H9 (cell line): ENCODE results near the gene COL5A2. TPM values are rescaled to one million over a fixed set of nuclear protein-coding genes. Genes with fewer than 3 reads are reported as not detected.

Experiments
- DNase-seq: peaks from one replicate; pipeline ENCODE4 v3.0.0-alpha.2; 2017
- H2AFZ ChIP-seq: one replicate; pipeline ENCODE4 v1.6.1; 2013; ENCODE audit warnings: mild to moderate bottlenecking, low read length, control low read depth, moderate library complexity
- H2AK5ac ChIP-seq: 2 replicates; pipeline ENCODE4 v1.6.1; 2013; ENCODE audit warnings: low read length, control low read depth, mixed read lengths; ENCODE audit not compliant: insufficient read length
- H2BK120ac ChIP-seq: one replicate; pipeline ENCODE4 v1.6.1; 2013; ENCODE audit warnings: low read depth, mild to moderate bottlenecking, low read length, control low read depth, inconsistent platforms; ENCODE audit not compliant: poor library complexity, severe bottlenecking
- H2BK12ac ChIP-seq: 2 replicates; pipeline ENCODE4 v1.6.1; 2013; ENCODE audit warnings: low read length, control low read depth, mixed read lengths, low read depth; ENCODE audit not compliant: insufficient read length
- H2BK15ac ChIP-seq: 2 replicates; pipeline ENCODE4 v1.6.1; 2013; ENCODE audit warnings: low read depth, low read length, control low read depth
- H2BK20ac ChIP-seq: one replicate; pipeline ENCODE4 v1.6.1; 2013; ENCODE audit warnings: low read depth, mild to moderate bottlenecking, low read length, control low read depth, inconsistent platforms; ENCODE audit not compliant: poor library complexity, severe bottlenecking
- H2BK5ac ChIP-seq: 2 replicates; pipeline ENCODE4 v1.6.1; 2013; ENCODE audit warnings: low read length, control low read depth, mixed read lengths; ENCODE audit not compliant: insufficient read length
- H3K14ac ChIP-seq: 2 replicates; pipeline ENCODE4 v1.6.1; 2013; ENCODE audit warnings: low read length, control low read depth; ENCODE audit not compliant: insufficient read depth
- H3K18ac ChIP-seq: 2 replicates; pipeline ENCODE4 v1.6.1; 2013; ENCODE audit warnings: low read depth, mild to moderate bottlenecking, mixed read lengths, low read length, control low read depth; ENCODE audit not compliant: insufficient read length
- H3K23ac ChIP-seq: 2 replicates; pipeline ENCODE4 v1.6.1; 2013; ENCODE audit warnings: low read length, control low read depth, mixed read lengths, low read depth; ENCODE audit not compliant: insufficient read length
- H3K23me2 ChIP-seq: 2 replicates; pipeline ENCODE4 v1.6.1; 2013; ENCODE audit warnings: low read depth, mild to moderate bottlenecking, mixed read lengths, low read length, control low read depth; ENCODE audit not compliant: insufficient read length, poor library complexity, severe bottlenecking
- H3K27ac ChIP-seq: 2 replicates; pipeline ENCODE4 v1.5.1; 2013; ENCODE audit warnings: low read length, control low read depth, mixed read lengths, low read depth; ENCODE audit not compliant: insufficient read length
- H3K27me3 ChIP-seq: 2 replicates; pipeline ENCODE4 v1.6.1; 2013; ENCODE audit warnings: low read length, control low read depth, inconsistent platforms; ENCODE audit not compliant: insufficient read depth
- H3K4ac ChIP-seq: 2 replicates; pipeline ENCODE4 v1.6.1; 2013; ENCODE audit warnings: low read depth, mild to moderate bottlenecking, control low read depth, inconsistent platforms, low read length, moderate library complexity
- H3K4me1 ChIP-seq: 2 replicates; pipeline ENCODE4 v1.6.1; 2013; ENCODE audit warnings: low read length, control low read depth, inconsistent platforms; ENCODE audit not compliant: insufficient read depth
- H3K4me2 ChIP-seq: 2 replicates; pipeline ENCODE4 v1.6.1; 2013; ENCODE audit warnings: low read length, control low read depth, mixed read lengths; ENCODE audit not compliant: insufficient read length, insufficient read depth
- H3K56ac ChIP-seq: 2 replicates; pipeline ENCODE4 v1.6.1; 2013; ENCODE audit warnings: low read depth, mild to moderate bottlenecking, mixed read lengths, low read length, control low read depth; ENCODE audit not compliant: insufficient read length
- H3K79me1 ChIP-seq: 2 replicates; pipeline ENCODE4 v1.6.1; 2013; ENCODE audit warnings: low read depth, mild to moderate bottlenecking, moderate library complexity, low read length, control low read depth, inconsistent platforms; ENCODE audit not compliant: insufficient read depth, poor library complexity, severe bottlenecking
- H3K79me2 ChIP-seq: 2 replicates; pipeline ENCODE4 v1.6.1; 2013; ENCODE audit warnings: low read length, control low read depth, inconsistent platforms; ENCODE audit not compliant: insufficient read depth
- H3K9ac ChIP-seq: 2 replicates; pipeline ENCODE4 v1.6.1; 2013; ENCODE audit warnings: low read length, control low read depth, mixed read lengths; ENCODE audit not compliant: insufficient read length; ENCODE audit errors: extremely low read depth
- H3K9me3 ChIP-seq: one replicate; pipeline ENCODE4 v1.6.1; 2013; ENCODE audit warnings: low read depth, low read length, inconsistent platforms; ENCODE audit not compliant: control insufficient read depth
- H3T11ph ChIP-seq: one replicate; pipeline ENCODE4 v1.6.1; 2013; ENCODE audit warnings: mild to moderate bottlenecking, low read length, control low read depth, inconsistent platforms
- H4K20me1 ChIP-seq: one replicate; pipeline ENCODE4 v1.6.1; 2013; ENCODE audit not compliant: control insufficient read depth, insufficient read length, insufficient read depth
- H4K5ac ChIP-seq: 2 replicates; pipeline ENCODE4 v1.6.1; 2013; ENCODE audit warnings: low read depth, mild to moderate bottlenecking, mixed read lengths, low read length, control low read depth; ENCODE audit not compliant: insufficient read length
- H4K8ac ChIP-seq: replicated peaks from 2 replicates; pipeline ENCODE4 v1.6.1; 2013; ENCODE audit warnings: low read length, control low read depth, mixed read lengths, low read depth; ENCODE audit not compliant: insufficient read length
- H4K91ac ChIP-seq: 2 replicates; pipeline ENCODE4 v1.6.1; 2013; ENCODE audit warnings: low read depth, mild to moderate bottlenecking, moderate library complexity, mixed read lengths, low read length, control low read depth; ENCODE audit not compliant: insufficient read length
- H3K27ac Mint-ChIP-seq, 3 experiments: 2 replicates in 2 of 3; 3 replicates in 1 of 3; pipeline ENCODE4 v1.8.0; 2020 to 2021; ENCODE audit warnings: mixed read lengths in 3 of 3, mild to moderate bottlenecking in 1 of 3, moderate library complexity in 1 of 3
- H3K27me3 Mint-ChIP-seq: 2 replicates; pipeline ENCODE4 v1.8.0; 2021; ENCODE audit warnings: low read depth, mild to moderate bottlenecking, moderate library complexity, mixed read lengths
- H3K36me3 Mint-ChIP-seq, 3 experiments: 2 replicates in 2 of 3; 3 replicates in 1 of 3; pipeline ENCODE4 v1.8.0; 2020 to 2021; ENCODE audit warnings: low read depth in 3 of 3, mixed read lengths in 3 of 3; ENCODE audit not compliant: insufficient read depth in 1 of 3
- H3K4me1 Mint-ChIP-seq, 2 experiments: 2 replicates each; pipeline ENCODE4 v1.8.0; 2020; ENCODE audit warnings: mixed read lengths in 2 of 2
- H3K4me3 Mint-ChIP-seq, 2 experiments: 2 replicates in 1 of 2; 3 replicates in 1 of 2; pipeline ENCODE4 v1.8.0; 2020 to 2021; ENCODE audit warnings: mild to moderate bottlenecking in 2 of 2, mixed read lengths in 2 of 2, moderate library complexity in 1 of 2
- H3K9me3 Mint-ChIP-seq, 2 experiments: 2 replicates in 1 of 2; 3 replicates in 1 of 2; pipeline ENCODE4 v1.8.0; 2020; ENCODE audit warnings: mild to moderate bottlenecking in 2 of 2, mixed read lengths in 2 of 2, moderate library complexity in 1 of 2
- WGBS: extraction: QIAGEN DNeasy Blood & Tissue Kit; methylation state at CpG from one replicate; pipeline ENCODE4 v1.1.7; 2013; ENCODE audit warnings: missing lambda C conversion rate, low lambda C conversion rate, mixed read lengths; ENCODE audit not compliant: insufficient read length; ENCODE audit errors: extremely low coverage; 5-methylcytosine and 5-hydroxymethylcytosine counted together
- total RNA-seq: library from RNA; stranded (reverse); gene quantifications from 2 replicates; pipeline ENCODE4 v1.2.1, GENCODE V29; 2021
- TF ChIP-seq, protein P1 (sequence below): fragments of 200-600 bp; sonication (generic); conservative IDR thresholded peaks from 3 replicates; pipeline ENCODE4 v1.8.0; 2021; ENCODE audit warnings: antibody characterized with exemption, mild to moderate bottlenecking

Gene COL5A2
- total RNA-seq, 1 experiment from 2014 or later: 10.5 TPM

DNA sequence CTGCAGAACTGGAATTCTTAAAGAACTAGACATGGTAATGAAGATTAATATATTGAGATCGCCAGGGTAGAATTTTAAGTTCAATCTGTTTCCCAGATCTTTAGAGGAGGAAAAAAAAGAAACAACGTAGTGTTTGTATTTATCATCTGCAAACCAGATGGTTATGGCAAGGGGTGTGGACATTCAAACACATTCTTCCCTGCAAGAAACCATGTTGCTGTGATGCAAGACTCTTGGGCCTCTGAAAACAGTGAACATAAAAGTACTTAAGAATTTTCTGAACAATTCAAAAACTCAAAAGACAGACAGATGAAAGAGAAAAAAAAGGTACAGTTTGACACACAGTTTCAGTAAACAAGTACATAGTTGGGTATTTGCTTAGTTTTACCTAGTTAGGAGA lies 35.6 kb downstream of the COL5A2 start:
- Mint-ChIP-seq H3K27me3 (no peaks in the 10 kb centered on the region), H3K36me3 (no peaks in the 10 kb centered on the region), H3K9me3 (no peaks in the 10 kb centered on the region), H3K27ac (peak overlapping the region in 1 of 3 experiments; percentile 9; a peak in 1 of 7 replicates), H3K4me1 (peaks cover 0 to 4% of the 10 kb centered on the region in 2 experiments; a peak in 1 of 4 replicates), H3K4me3 (no peak overlapping the region)
- Histone ChIP-seq H3K9ac (no peak overlapping the region), H3K23me2 (no peaks in the 10 kb centered on the region), H3K27me3 (no peaks in the 10 kb centered on the region), H3K79me2 (no peaks in the 10 kb centered on the region), H3K56ac (no peak overlapping the region), H4K91ac (no peak overlapping the region), H4K20me1 (no peaks in the 10 kb centered on the region), H2AFZ (no peak overlapping the region), H2BK12ac (no peak overlapping the region), H3K18ac (no peak overlapping the region), H3K4me1 (no peaks in the 10 kb centered on the region), H2BK20ac (no peak overlapping the region), H3K23ac (no peak overlapping the region), H3K4ac (no peak overlapping the region), H3K4me2 (no peak overlapping the region), H3K9me3 (no peaks in the 10 kb centered on the region), H2AK5ac (no peak overlapping the region), H2BK120ac (no peak overlapping the region), H4K5ac (no peak overlapping the region), H3K79me1 (no peaks in the 10 kb centered on the region), H3K14ac (no peak overlapping the region), H3K27ac (no peak overlapping the region), H4K8ac (no peak overlapping the region), H3T11ph (no peak overlapping the region), H2BK15ac (no peak overlapping the region), H2BK5ac (no peak overlapping the region)
- WGBS: no CpG with 5 or more reads among the region's 2 CpGs
- DNase-seq: no peak
- TF ChIP-seq, protein P1, sequence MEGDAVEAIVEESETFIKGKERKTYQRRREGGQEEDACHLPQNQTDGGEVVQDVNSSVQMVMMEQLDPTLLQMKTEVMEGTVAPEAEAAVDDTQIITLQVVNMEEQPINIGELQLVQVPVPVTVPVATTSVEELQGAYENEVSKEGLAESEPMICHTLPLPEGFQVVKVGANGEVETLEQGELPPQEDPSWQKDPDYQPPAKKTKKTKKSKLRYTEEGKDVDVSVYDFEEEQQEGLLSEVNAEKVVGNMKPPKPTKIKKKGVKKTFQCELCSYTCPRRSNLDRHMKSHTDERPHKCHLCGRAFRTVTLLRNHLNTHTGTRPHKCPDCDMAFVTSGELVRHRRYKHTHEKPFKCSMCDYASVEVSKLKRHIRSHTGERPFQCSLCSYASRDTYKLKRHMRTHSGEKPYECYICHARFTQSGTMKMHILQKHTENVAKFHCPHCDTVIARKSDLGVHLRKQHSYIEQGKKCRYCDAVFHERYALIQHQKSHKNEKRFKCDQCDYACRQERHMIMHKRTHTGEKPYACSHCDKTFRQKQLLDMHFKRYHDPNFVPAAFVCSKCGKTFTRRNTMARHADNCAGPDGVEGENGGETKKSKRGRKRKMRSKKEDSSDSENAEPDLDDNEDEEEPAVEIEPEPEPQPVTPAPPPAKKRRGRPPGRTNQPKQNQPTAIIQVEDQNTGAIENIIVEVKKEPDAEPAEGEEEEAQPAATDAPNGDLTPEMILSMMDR: no peak
